ENCODE results near the gene BST2.
A peak's percentile ranks its signal among the peaks of the same experiment; 100 is the strongest.

The BST2 gene

GRCh38 chr19:17402982-17403855, 2.2 kb downstream of the BST2 start:
- H3K4me3 ChIP-seq (ENCODE audit: insufficient read depth, low read depth, low read length), result peak overlapping the region; percentile 37
- WGBS, 2 experiments, result 28 to 32% methylated on average over 30 to 34 of the region's 36 CpGs
- no peaks in the 10 kb centered on the region for H3K27me3 ChIP-seq (ENCODE audit: control insufficient read depth, insufficient read depth, low read length, poor library complexity, severe bottlenecking)

GRCh38 chr19:17401628-17402027, 3.8 kb downstream of the BST2 start:
- H3K27me3 ChIP-seq (ENCODE audit: control insufficient read depth, insufficient read depth, low read length, poor library complexity, severe bottlenecking), result no peaks in the 10 kb centered on the region
- WGBS, 2 experiments, result 92 to 94% methylated on average over 6 of the region's 6 CpGs
- H3K9me3 ChIP-seq (ENCODE audit: control insufficient read depth, low read length), result no peaks in the 10 kb centered on the region
- no peaks in the 10 kb centered on the region for H3K36me3 ChIP-seq (ENCODE audit: control insufficient read depth, insufficient read depth, low read length)
- H3K4me3 ChIP-seq (ENCODE audit: insufficient read depth, low read depth, low read length), result no peak overlapping the region
- H3K4me1 ChIP-seq (ENCODE audit: control insufficient read depth, insufficient read depth, low read length), result peaks cover 20% of the 10 kb centered on the region
- no peak overlapping the region for H3K27ac ChIP-seq (ENCODE audit: insufficient read depth, low read depth, low read length, poor library complexity, severe bottlenecking)

More at GRCh38 chr19:17402982-17403855, 2.2 kb downstream of the BST2 start:
- H3K4me1 ChIP-seq (ENCODE audit: control insufficient read depth, insufficient read depth, low read length), result peaks cover 20% of the 10 kb centered on the region
- no peaks in the 10 kb centered on the region for H3K9me3 ChIP-seq (ENCODE audit: control insufficient read depth, low read length)
- H3K27ac ChIP-seq (ENCODE audit: insufficient read depth, low read depth, low read length, poor library complexity, severe bottlenecking), result peak overlapping the region; percentile 90
- no peaks in the 10 kb centered on the region for H3K36me3 ChIP-seq (ENCODE audit: control insufficient read depth, insufficient read depth, low read length)

GRCh38 chr19:17398902-17399527, 6.4 kb downstream of the BST2 start:
- no peak overlapping the region for H3K27ac ChIP-seq (ENCODE audit: insufficient read depth, low read depth, low read length, poor library complexity, severe bottlenecking)
- no peaks in the 10 kb centered on the region for H3K36me3 ChIP-seq (ENCODE audit: control insufficient read depth, insufficient read depth, low read length)
- H3K4me1 ChIP-seq (ENCODE audit: control insufficient read depth, insufficient read depth, low read length), result no peaks in the 10 kb centered on the region
- H3K27me3 ChIP-seq (ENCODE audit: control insufficient read depth, insufficient read depth, low read length, poor library complexity, severe bottlenecking), result no peaks in the 10 kb centered on the region
- H3K4me3 ChIP-seq (ENCODE audit: insufficient read depth, low read depth, low read length), result no peak overlapping the region
- WGBS, 2 experiments, result 91 to 92% methylated on average over 8 of the region's 8 CpGs
- H3K9me3 ChIP-seq (ENCODE audit: control insufficient read depth, low read length), result no peaks in the 10 kb centered on the region

- Histone ChIP-seq H3K27ac (ENCODE audit: insufficient read depth, low read depth, low read length, poor library complexity, severe bottlenecking) (no peak overlapping the region), H3K27me3 (ENCODE audit: control insufficient read depth, insufficient read depth, low read length, poor library complexity, severe bottlenecking) (peaks cover 4% of the 10 kb centered on the region), H3K4me3 (ENCODE audit: insufficient read depth, low read depth, low read length) (no peak overlapping the region), H3K4me1 (ENCODE audit: control insufficient read depth, insufficient read depth, low read length) (no peaks in the 10 kb centered on the region), H3K36me3 (ENCODE audit: control insufficient read depth, insufficient read depth, low read length) (no peaks in the 10 kb centered on the region), H3K9me3 (ENCODE audit: control insufficient read depth, low read length) (no peaks in the 10 kb centered on the region)
- 27 to 28% methylated on average over 19 of the region's 19 CpGs for WGBS, 2 experiments
Measured at GRCh38 chr19:17394891-17395415, 10.5 kb downstream of the BST2 start.

GRCh38 chr19:17393914-17394313, 11.5 kb downstream of the BST2 start, which contains the start of gene CCDC194:
Gene CCDC194, minus strand, starts transcription at chr19:17394196. Its CDS starts 38 bp downstream, at chr19:17394158.
- H3K27me3 ChIP-seq (ENCODE audit: control insufficient read depth, insufficient read depth, low read length, poor library complexity, severe bottlenecking), result peaks cover 14% of the 10 kb centered on the region
- WGBS, 2 experiments, result 92 to 93% methylated on average over 41 of the region's 41 CpGs
- no peaks in the 10 kb centered on the region for H3K9me3 ChIP-seq (ENCODE audit: control insufficient read depth, low read length)
- no peaks in the 10 kb centered on the region for H3K36me3 ChIP-seq (ENCODE audit: control insufficient read depth, insufficient read depth, low read length)
- no peaks in the 10 kb centered on the region for H3K4me1 ChIP-seq (ENCODE audit: control insufficient read depth, insufficient read depth, low read length)
- H3K4me3 ChIP-seq (ENCODE audit: insufficient read depth, low read depth, low read length), result no peak within 1 kb of the TSS
- H3K27ac ChIP-seq (ENCODE audit: insufficient read depth, low read depth, low read length, poor library complexity, severe bottlenecking), result no peak within 1 kb of the TSS

- peaks cover 16% of the 10 kb centered on the region for H3K27me3 ChIP-seq (ENCODE audit: control insufficient read depth, insufficient read depth, low read length, poor library complexity, severe bottlenecking)
- 79 to 83% methylated on average over 2 of the region's 2 CpGs for WGBS, 2 experiments
- no peaks in the 10 kb centered on the region for H3K9me3 ChIP-seq (ENCODE audit: control insufficient read depth, low read length)
- H3K27ac ChIP-seq (ENCODE audit: insufficient read depth, low read depth, low read length, poor library complexity, severe bottlenecking), result no peak overlapping the region
- no peaks in the 10 kb centered on the region for H3K36me3 ChIP-seq (ENCODE audit: control insufficient read depth, insufficient read depth, low read length)
- no peak overlapping the region for H3K4me3 ChIP-seq (ENCODE audit: insufficient read depth, low read depth, low read length)
- H3K4me1 ChIP-seq (ENCODE audit: control insufficient read depth, insufficient read depth, low read length), result no peaks in the 10 kb centered on the region
Measured at GRCh38 chr19:17393002-17393401, 12.4 kb downstream of the BST2 start.

- 16 to 18% methylated on average over 25 to 26 of the region's 26 CpGs for WGBS, 2 experiments
- Histone ChIP-seq H3K9me3 (ENCODE audit: control insufficient read depth, low read length) (no peaks in the 10 kb centered on the region), H3K36me3 (ENCODE audit: control insufficient read depth, insufficient read depth, low read length) (no peaks in the 10 kb centered on the region), H3K27me3 (ENCODE audit: control insufficient read depth, insufficient read depth, low read length, poor library complexity, severe bottlenecking) (peaks cover 16% of the 10 kb centered on the region), H3K27ac (ENCODE audit: insufficient read depth, low read depth, low read length, poor library complexity, severe bottlenecking) (no peak overlapping the region), H3K4me1 (ENCODE audit: control insufficient read depth, insufficient read depth, low read length) (no peaks in the 10 kb centered on the region), H3K4me3 (ENCODE audit: insufficient read depth, low read depth, low read length) (peak overlapping the region; percentile 37)
Measured at GRCh38 chr19:17391371-17392151, 13.9 kb downstream of the BST2 start.

- 0 to 1% methylated on average over 50 of the region's 50 CpGs for WGBS, 2 experiments
- Histone ChIP-seq H3K27ac (ENCODE audit: insufficient read depth, low read depth, low read length, poor library complexity, severe bottlenecking) (no peak overlapping the region), H3K4me3 (ENCODE audit: insufficient read depth, low read depth, low read length) (peak overlapping the region; percentile 39), H3K36me3 (ENCODE audit: control insufficient read depth, insufficient read depth, low read length) (no peaks in the 10 kb centered on the region), H3K4me1 (ENCODE audit: control insufficient read depth, insufficient read depth, low read length) (no peaks in the 10 kb centered on the region), H3K9me3 (ENCODE audit: control insufficient read depth, low read length) (no peaks in the 10 kb centered on the region), H3K27me3 (ENCODE audit: control insufficient read depth, insufficient read depth, low read length, poor library complexity, severe bottlenecking) (peaks cover 16% of the 10 kb centered on the region)
Measured at GRCh38 chr19:17390665-17391370, 14.6 kb downstream of the BST2 start.

GRCh38 chr19:17389957-17390664, 15.3 kb downstream of the BST2 start:
- 7 to 9% methylated on average over 37 of the region's 37 CpGs for WGBS, 2 experiments
- Histone ChIP-seq H3K36me3 (ENCODE audit: control insufficient read depth, insufficient read depth, low read length) (no peaks in the 10 kb centered on the region), H3K27ac (ENCODE audit: insufficient read depth, low read depth, low read length, poor library complexity, severe bottlenecking) (no peak overlapping the region), H3K27me3 (ENCODE audit: control insufficient read depth, insufficient read depth, low read length, poor library complexity, severe bottlenecking) (peaks cover 16% of the 10 kb centered on the region), H3K9me3 (ENCODE audit: control insufficient read depth, low read length) (no peaks in the 10 kb centered on the region), H3K4me3 (ENCODE audit: insufficient read depth, low read depth, low read length) (peak overlapping the region; percentile 39), H3K4me1 (ENCODE audit: control insufficient read depth, insufficient read depth, low read length) (no peaks in the 10 kb centered on the region)
